SK-N-SH treated with all-trans-retinoic acid at 6 μM for 48 hours (cell line): ENCODE results near the gene CEP44.

ENCODE experiments used
- ATAC-seq: fragments of 200-7000 bp; cut with Tn5 transposase; 3 replicates; pipeline ENCODE4 v1.9.1; 2020; ENCODE audit warnings: mild to moderate bottlenecking, moderate library complexity
- ARNTL ChIP-seq: fragments of 450-650 bp; formaldehyde crosslinking; IDR thresholded peaks from 2 replicates; pipeline ENCODE4 v1.5.0; 2020; ENCODE audit warnings: low read depth, mild to moderate bottlenecking, moderate library complexity, borderline replicate concordance
- BACH2 ChIP-seq: fragments of 250-450 bp; sonication (Bioruptor Pico); IDR thresholded peaks from 2 replicates; pipeline ENCODE4 v1.9.0; 2021; ENCODE audit warnings: mild to moderate bottlenecking, borderline replicate concordance
- CREB5 ChIP-seq: fragments of 250-450 bp; sonication (Bioruptor Pico); IDR thresholded peaks from 2 replicates; pipeline ENCODE4 v1.5.1; 2020; ENCODE audit warnings: low read depth, mild to moderate bottlenecking, moderate library complexity
- CSDC2 ChIP-seq: fragments of 250-450 bp; sonication (Bioruptor Pico); IDR thresholded peaks from 2 replicates; pipeline ENCODE4 v1.5.0; 2020; ENCODE audit warnings: mild to moderate bottlenecking, moderate library complexity
- CSRNP3 ChIP-seq: fragments of 250-450 bp; sonication (Bioruptor Pico); IDR thresholded peaks from 2 replicates; pipeline ENCODE4 v1.5.1; 2021; ENCODE audit warnings: mild to moderate bottlenecking, moderate library complexity
- ESRRG ChIP-seq: fragments of 250-450 bp; sonication (Bioruptor Pico); IDR thresholded peaks from 2 replicates; pipeline ENCODE4 v1.6.1; 2021; ENCODE audit warnings: mild to moderate bottlenecking
- GLIS3 ChIP-seq: fragments of 250-450 bp; sonication (Bioruptor Pico); IDR thresholded peaks from 2 replicates; pipeline ENCODE4 v1.5.0; 2020; ENCODE audit warnings: mild to moderate bottlenecking, moderate library complexity
- ISL1 ChIP-seq: fragments of 250-450 bp; sonication (Bioruptor Pico); IDR thresholded peaks from 2 replicates; pipeline ENCODE4 v2.1.2; 2022; ENCODE audit warnings: mild to moderate bottlenecking, moderate library complexity
- OSR1 ChIP-seq: fragments of 250-450 bp; sonication (Bioruptor Pico); IDR thresholded peaks from 2 replicates; pipeline ENCODE4 v1.8.0; 2022; ENCODE audit warnings: moderate library complexity, mild to moderate bottlenecking, inconsistent platforms
- PATZ1 ChIP-seq: fragments of 250-450 bp; sonication (Bioruptor Pico); IDR thresholded peaks from 2 replicates; pipeline ENCODE4 v1.8.0; 2020; ENCODE audit warnings: mild to moderate bottlenecking, moderate library complexity, borderline replicate concordance
- POU6F1 ChIP-seq: fragments of 250-450 bp; sonication (Bioruptor Pico); IDR thresholded peaks from 2 replicates; pipeline ENCODE4 v1.8.0; 2021; ENCODE audit warnings: low read depth, mild to moderate bottlenecking, moderate library complexity, borderline replicate concordance
- PPARA ChIP-seq: fragments of 250-450 bp; sonication (Bioruptor Pico); IDR thresholded peaks from 2 replicates; pipeline ENCODE4 v1.5.0; 2020; ENCODE audit warnings: mild to moderate bottlenecking, borderline replicate concordance
- RARB ChIP-seq: fragments of 250-450 bp; sonication (Bioruptor Pico); IDR thresholded peaks from 2 replicates; pipeline ENCODE4 v1.8.0; 2021; ENCODE audit warnings: mild to moderate bottlenecking, moderate library complexity
- SNAI2 ChIP-seq: fragments of 250-450 bp; sonication (Bioruptor Pico); IDR thresholded peaks from 2 replicates; pipeline ENCODE4 v1.5.0; 2020; ENCODE audit warnings: mild to moderate bottlenecking, moderate library complexity
- TCF4 ChIP-seq: fragments of 250-450 bp; sonication (Bioruptor Pico); IDR thresholded peaks from 2 replicates; pipeline ENCODE4 v1.8.0; 2021; ENCODE audit warnings: mild to moderate bottlenecking, moderate library complexity, borderline replicate concordance
- TOX ChIP-seq: fragments of 250-450 bp; sonication (Bioruptor Pico); IDR thresholded peaks from 2 replicates; pipeline ENCODE4 v1.8.0; 2021; ENCODE audit warnings: mild to moderate bottlenecking, moderate library complexity, borderline replicate concordance
- TSHZ2 ChIP-seq: fragments of 250-450 bp; sonication (Bioruptor Pico); IDR thresholded peaks from 2 replicates; pipeline ENCODE4 v1.5.0; 2020; ENCODE audit warnings: mild to moderate bottlenecking, moderate library complexity
- ZC3H10 ChIP-seq: fragments of 250-450 bp; sonication (Bioruptor Pico); IDR thresholded peaks from 2 replicates; pipeline ENCODE4 v1.5.1; 2021; ENCODE audit warnings: mild to moderate bottlenecking, moderate library complexity
- ZFP3 ChIP-seq: fragments of 250-450 bp; sonication (Bioruptor Pico); IDR thresholded peaks from 2 replicates; pipeline ENCODE4 v1.5.0; 2020; ENCODE audit warnings: mild to moderate bottlenecking, moderate library complexity
- ZFP30 ChIP-seq: fragments of 450-650 bp; formaldehyde crosslinking; IDR thresholded peaks from 2 replicates; pipeline ENCODE4 v1.5.0; 2022; ENCODE audit warnings: mild to moderate bottlenecking, moderate library complexity
- ZNF565 ChIP-seq: fragments of 450-650 bp; formaldehyde crosslinking; conservative IDR thresholded peaks from 2 replicates; pipeline ENCODE4 v1.5.0; 2020; ENCODE audit warnings: low read depth, mild to moderate bottlenecking, moderate library complexity
- ZNF70 ChIP-seq: fragments of 450-650 bp; formaldehyde crosslinking; IDR thresholded peaks from 2 replicates; pipeline ENCODE4 v1.5.0; 2020; ENCODE audit warnings: mild to moderate bottlenecking, moderate library complexity
- ZNF8 ChIP-seq: fragments of 450-650 bp; formaldehyde crosslinking; IDR thresholded peaks from 2 replicates; pipeline ENCODE4 v1.5.0; 2020; ENCODE audit warnings: mild to moderate bottlenecking, moderate library complexity

CEP44 gene

GRCh38 chr4:174320494-174321199, 36.9 kb downstream of the CEP44 start:
- ATAC-seq, result no peak
- TF ChIP-seq SNAI2 (CRISPR knock-in tag), result no peak
- no peak for TF ChIP-seq ZFP3
- TF ChIP-seq TSHZ2 (CRISPR knock-in tag), result peak; percentile 82
- no peak for TF ChIP-seq ZNF70
- TF ChIP-seq TCF4 (CRISPR knock-in tag), result peak; percentile 80; the same call in 1 of the 2 replicates
- no peak for TF ChIP-seq ESRRG (CRISPR knock-in tag)
- TF ChIP-seq ARNTL (CRISPR knock-in tag), result no peak
- TF ChIP-seq BACH2, result no peak
- no peak for TF ChIP-seq PPARA (CRISPR knock-in tag)
- no peak for TF ChIP-seq CREB5 (CRISPR knock-in tag)
- TF ChIP-seq ZC3H10 (CRISPR knock-in tag), result no peak
- TF ChIP-seq POU6F1 (CRISPR knock-in tag), result no peak
- no peak for TF ChIP-seq GLIS3
- no peak for TF ChIP-seq TOX
- TF ChIP-seq PATZ1 (CRISPR knock-in tag), result no peak
- no peak for TF ChIP-seq OSR1 (CRISPR knock-in tag)
- TF ChIP-seq ZNF565 (CRISPR knock-in tag), result 0 out of 2 replicates have a peak, but pooled peaks have one; percentile 26
- no peak for TF ChIP-seq CSDC2 (CRISPR knock-in tag)
- 0 out of 2 replicates have a peak, but pooled peaks have one; percentile 34 for TF ChIP-seq CSRNP3 (CRISPR knock-in tag)
- TF ChIP-seq RARB, result no peak
- TF ChIP-seq ZFP30 (CRISPR knock-in tag), result no peak
- TF ChIP-seq ISL1 (CRISPR knock-in tag), result no peak
- no peak for TF ChIP-seq ZNF8 (CRISPR knock-in tag)

- no peak for ATAC-seq
- TF ChIP-seq TSHZ2 (CRISPR knock-in tag), result no peak
- no peak for TF ChIP-seq PATZ1 (CRISPR knock-in tag)
- no peak for TF ChIP-seq OSR1 (CRISPR knock-in tag)
- no peak for TF ChIP-seq SNAI2 (CRISPR knock-in tag)
- TF ChIP-seq GLIS3, result no peak
- TF ChIP-seq ZNF70, result no peak
- TF ChIP-seq ZNF8 (CRISPR knock-in tag), result no peak
- no peak for TF ChIP-seq ESRRG (CRISPR knock-in tag)
- no peak for TF ChIP-seq ISL1 (CRISPR knock-in tag)
- no peak for TF ChIP-seq RARB
- TF ChIP-seq POU6F1 (CRISPR knock-in tag), result no peak
- TF ChIP-seq PPARA (CRISPR knock-in tag), result no peak
- no peak for TF ChIP-seq TOX
- no peak for TF ChIP-seq ZC3H10 (CRISPR knock-in tag)
- TF ChIP-seq ZFP30 (CRISPR knock-in tag), result no peak
Observed at GRCh38 chr4:174324236-174324635, 40.5 kb downstream of the CEP44 start.
